H1 (cell line): Measurements from ENCODE around the gene ARHGEF10L. TPM values are rescaled to one million over a fixed set of nuclear protein-coding genes. Genes with fewer than 3 reads are reported as not detected.

Experiments
- CTCF ChIA-PET: fragments of 300-600 bp; sonication (Branson Sonifier 250); formaldehyde crosslinking; loops from one replicate; lab custom pipeline; 2021; ENCODE audit not compliant: partially characterized antibody; lab: Charles Lee
- POLR2A ChIA-PET: fragments of 300-600 bp; sonication (Branson Sonifier 250); formaldehyde crosslinking; loops from one replicate; lab custom pipeline; 2021; ENCODE audit warnings: inconsistent platforms; ENCODE audit not compliant: partially characterized antibody; lab: Charles Lee
- DNase-seq, 2 experiments: peaks; one replicate each; pipeline versions ENCODE4 v3.0.0 to v3.0.0-alpha.2; 2010 to 2022; ENCODE audit warnings: low spot score in 2 of 2, low read depth in 1 of 2, mixed read lengths in 1 of 2
- FAIRE-seq: peaks from 2 replicates; lab custom pipeline; 2011; peaks lifted over from hg19 to GRCh38; lab: Jason Lieb, UNC
- H2AFZ ChIP-seq: 2 replicates; pipeline ENCODE4 v1.8.1; 2012; ENCODE audit warnings: low read length, inconsistent platforms
- H2AK5ac ChIP-seq: 2 replicates; pipeline ENCODE4 v1.6.1; 2013; ENCODE audit warnings: low read depth, low read length
- H2BK120ac ChIP-seq: replicated peaks from 2 replicates; pipeline ENCODE3; 2013; ENCODE audit warnings: low read depth, low read length, inconsistent platforms
- H2BK12ac ChIP-seq: 2 replicates; pipeline ENCODE4 v1.6.1; 2013; ENCODE audit warnings: low read depth, low read length
- H2BK15ac ChIP-seq: 2 replicates; pipeline ENCODE4 v1.6.1; 2013; ENCODE audit warnings: low read length
- H2BK20ac ChIP-seq: 2 replicates; pipeline ENCODE4 v1.6.1; 2013; ENCODE audit warnings: low read length
- H2BK5ac ChIP-seq: 2 replicates; pipeline ENCODE4 v1.6.1; 2013; ENCODE audit warnings: low read depth, low read length
- H3K14ac ChIP-seq: 2 replicates; pipeline ENCODE4 v1.6.1; 2013; ENCODE audit warnings: inconsistent platforms; ENCODE audit not compliant: insufficient read length
- H3K18ac ChIP-seq: 2 replicates; pipeline ENCODE4 v1.6.1; 2013; ENCODE audit warnings: low read length; ENCODE audit errors: extremely low read depth
- H3K23ac ChIP-seq: 2 replicates; pipeline ENCODE4 v1.6.1; 2013; ENCODE audit warnings: inconsistent platforms; ENCODE audit not compliant: insufficient read length
- H3K23me2 ChIP-seq: 2 replicates; pipeline ENCODE4 v1.6.1; 2013; ENCODE audit warnings: low read depth, low read length
- H3K27ac ChIP-seq: 2 replicates; pipeline ENCODE4 v1.6.1; 2011; ENCODE audit warnings: low read depth, low read length, inconsistent platforms
- H3K27me3 ChIP-seq, 4 experiments: replicated peaks in 1 of 4; 1 replicate in 1 of 4; 2 replicates in 3 of 4; pipeline versions ENCODE4 v1.6.1 to v1.8.1; 2011 to 2013; ENCODE audit warnings: low read length in 3 of 4, mild to moderate bottlenecking in 3 of 4, inconsistent platforms in 2 of 4, mixed read lengths in 2 of 4, moderate library complexity in 1 of 4; ENCODE audit not compliant: control insufficient read depth in 3 of 4, insufficient read depth in 3 of 4; ENCODE audit errors: extremely low read depth in 1 of 4
- H3K36me3 ChIP-seq, 4 experiments: 2 replicates each; pipeline versions ENCODE4 v1.6.1 to v1.8.1; 2011 to 2013; ENCODE audit warnings: mild to moderate bottlenecking in 4 of 4, low read length in 3 of 4, moderate library complexity in 2 of 4, control low read depth in 1 of 4, inconsistent platforms in 1 of 4; ENCODE audit not compliant: insufficient read depth in 4 of 4, control insufficient read depth in 2 of 4
- H3K4ac ChIP-seq: replicated peaks from 2 replicates; pipeline ENCODE3; 2013; ENCODE audit warnings: low read length, low read depth, mixed read lengths, inconsistent platforms; ENCODE audit not compliant: insufficient read length
- H3K4me1 ChIP-seq, 4 experiments: replicated peaks in 1 of 4; 1 replicate in 1 of 4; 2 replicates in 3 of 4; pipeline versions ENCODE4 v1.6.1 to v1.8.1; 2011 to 2013; ENCODE audit warnings: low read length in 3 of 4, inconsistent platforms in 2 of 4, mixed read lengths in 1 of 4; ENCODE audit not compliant: insufficient read depth in 4 of 4, control insufficient read depth in 3 of 4
- H3K4me2 ChIP-seq, 2 experiments: 2 replicates each; pipeline versions ENCODE4 v1.6.1 to v1.8.1; 2011 to 2013; ENCODE audit warnings: low read depth in 2 of 2, low read length in 2 of 2, control low read depth in 1 of 2, inconsistent platforms in 1 of 2, mild to moderate bottlenecking in 1 of 2; ENCODE audit not compliant: insufficient read depth in 1 of 2
- H3K4me3 ChIP-seq, 4 experiments: fragments of 200-600, 300-600 bp in 1 of 4; sonication (generic), shearing (Covaris generic), sonication (Bioruptor Twin) in 1 of 4; 2 replicates each; pipeline versions ENCODE4 v1.5.1 to v1.8.1; 2011 to 2016; ENCODE audit warnings: low read length in 4 of 4, low read depth in 3 of 4, control low read depth in 2 of 4, inconsistent platforms in 2 of 4, mild to moderate bottlenecking in 2 of 4, mixed read lengths in 1 of 4, moderate library complexity in 1 of 4; ENCODE audit not compliant: insufficient read depth in 2 of 4; ENCODE audit errors: extremely low read depth in 1 of 4
- H3K56ac ChIP-seq: replicated peaks from 2 replicates; pipeline ENCODE3; 2013; ENCODE audit warnings: low read depth, mild to moderate bottlenecking, mixed read lengths, low read length, inconsistent platforms; ENCODE audit not compliant: insufficient read length
- H3K79me1 ChIP-seq: 2 replicates; pipeline ENCODE4 v1.6.1; 2013; ENCODE audit warnings: low read depth, low read length, control low read depth
- H3K79me2 ChIP-seq, 2 experiments: 2 replicates each; pipeline versions ENCODE4 v1.6.1 to v1.8.1; 2012 to 2013; ENCODE audit warnings: low read length in 2 of 2, mild to moderate bottlenecking in 2 of 2, inconsistent platforms in 1 of 2; ENCODE audit not compliant: insufficient read depth in 2 of 2, control insufficient read depth in 1 of 2
- H3K9ac ChIP-seq, 4 experiments: replicated peaks in 1 of 4; 1 replicate in 1 of 4; 2 replicates in 3 of 4; pipeline versions ENCODE4 v1.6.1 to v1.8.1; 2011 to 2013; ENCODE audit warnings: low read depth in 3 of 4, low read length in 3 of 4, control low read depth in 2 of 4, mild to moderate bottlenecking in 2 of 4, moderate library complexity in 2 of 4, inconsistent platforms in 1 of 4; ENCODE audit errors: extremely low read depth in 1 of 4
- H3K9me3 ChIP-seq, 2 experiments: 2 replicates each; pipeline versions ENCODE4 v1.6.1 to v1.8.1; 2012 to 2013; ENCODE audit warnings: mild to moderate bottlenecking in 2 of 2, moderate library complexity in 2 of 2, control low read depth in 1 of 2, inconsistent platforms in 1 of 2, low read depth in 1 of 2, low read length in 1 of 2, mixed read lengths in 1 of 2; ENCODE audit not compliant: insufficient read depth in 2 of 2
- H4K20me1 ChIP-seq, 2 experiments: replicated peaks in 1 of 2; 2 replicates each; pipeline versions ENCODE3 to v1.8.1; 2011 to 2013; ENCODE audit warnings: inconsistent platforms in 2 of 2, low read length in 2 of 2, mild to moderate bottlenecking in 1 of 2; ENCODE audit not compliant: insufficient read depth in 2 of 2, control insufficient read depth in 1 of 2
- H4K5ac ChIP-seq: 2 replicates; pipeline ENCODE4 v1.6.1; 2013; ENCODE audit warnings: low read length, low read depth, mixed read lengths, inconsistent platforms; ENCODE audit not compliant: insufficient read length
- H4K8ac ChIP-seq: 2 replicates; pipeline ENCODE4 v1.8.0; 2013; ENCODE audit warnings: mild to moderate bottlenecking, moderate library complexity, low read length, inconsistent platforms; ENCODE audit not compliant: insufficient read depth; ENCODE audit errors: extremely low read depth
- H4K91ac ChIP-seq: replicated peaks from 2 replicates; pipeline ENCODE3; 2013; ENCODE audit warnings: low read length, mixed read lengths, inconsistent platforms; ENCODE audit not compliant: insufficient read length
- ASH2L ChIP-seq: fragments of 200-600, 300-600 bp; sonication (generic); IDR thresholded peaks from one replicate; pipeline ENCODE4 v1.7.1; 2017; ENCODE audit warnings: low read length
- BACH1 ChIP-seq: IDR thresholded peaks from 2 replicates; pipeline ENCODE4 v1.6.1; 2012; ENCODE audit warnings: low read length, improper control_type of control experiment
- BRCA1 ChIP-seq: IDR thresholded peaks from 2 replicates; pipeline ENCODE4 v1.6.1; 2012; ENCODE audit warnings: low read depth, low read length, improper control_type of control experiment
- CBX8 ChIP-seq: fragments of 300-800, 300-1000 bp; sonication (generic); IDR thresholded peaks from 2 replicates; pipeline ENCODE4 v1.7.1; 2016; ENCODE audit warnings: low read depth, low read length, borderline replicate concordance
- CHD1 ChIP-seq: IDR thresholded peaks from 2 replicates; pipeline ENCODE4 v1.6.1; 2012; ENCODE audit warnings: low read depth, low read length, improper control_type of control experiment
- CHD2 ChIP-seq: IDR thresholded peaks from 2 replicates; pipeline ENCODE4 v1.6.1; 2012; ENCODE audit warnings: low read length, improper control_type of control experiment
- HDAC6 ChIP-seq: IDR thresholded peaks from one replicate; pipeline ENCODE4 v1.7.1; 2012; ENCODE audit warnings: low read depth, mild to moderate bottlenecking, inconsistent platforms, low read length, moderate library complexity
- JUN ChIP-seq: IDR thresholded peaks from 2 replicates; pipeline ENCODE4 v1.6.1; 2011; ENCODE audit warnings: low read depth, mild to moderate bottlenecking, improper control_type of control experiment, low read length
- KDM4A ChIP-seq: IDR thresholded peaks from one replicate; pipeline ENCODE4 v1.7.1; 2012; ENCODE audit warnings: low read depth, mild to moderate bottlenecking, moderate library complexity, low read length, inconsistent platforms; ENCODE audit not compliant: severe bottlenecking
- PHF8 ChIP-seq: fragments of 200-600 bp; sonication (generic); conservative IDR thresholded peaks from 2 replicates; pipeline ENCODE4 v1.7.1; 2012; ENCODE audit warnings: low read depth, mild to moderate bottlenecking, inconsistent platforms, low read length, moderate library complexity
- RBBP5 ChIP-seq: IDR thresholded peaks from 2 replicates; pipeline ENCODE4 v1.7.1; 2012; ENCODE audit warnings: low read depth, mild to moderate bottlenecking, inconsistent platforms, low read length, moderate library complexity, borderline replicate concordance
- RNF2 ChIP-seq: fragments of 200-900, 300-1000 bp; sonication (generic); IDR thresholded peaks from 2 replicates; pipeline ENCODE4 v1.7.1; 2016; ENCODE audit warnings: borderline replicate concordance, low read depth, mild to moderate bottlenecking, antibody characterized with exemption, low read length; ENCODE audit not compliant: poor library complexity, severe bottlenecking; ENCODE audit errors: missing control alignments
- RXRA ChIP-seq: IDR thresholded peaks from 2 replicates; pipeline ENCODE4 v1.6.1; 2011; ENCODE audit warnings: low read depth, mild to moderate bottlenecking, low read length, moderate library complexity; ENCODE audit not compliant: insufficient read depth
- SIX5 ChIP-seq: IDR thresholded peaks from 2 replicates; pipeline ENCODE4 v1.6.1; 2011; ENCODE audit warnings: mild to moderate bottlenecking, low read depth, low read length
- TBP ChIP-seq: IDR thresholded peaks from 2 replicates; pipeline ENCODE4 v1.6.1; 2011; ENCODE audit warnings: low read depth, low read length, improper control_type of control experiment
- TEAD4 ChIP-seq: IDR thresholded peaks from 2 replicates; pipeline ENCODE4 v1.6.1; 2012; ENCODE audit warnings: low read depth, low read length, inconsistent platforms, mixed read lengths
- WGBS, 2 experiments: shearing (Covaris generic) in 1 of 2; methylation state at CpG; one replicate each; pipeline versions ENCODE4 v1.1.6 to v1.1.7; 2013 to 2015; ENCODE audit warnings: low lambda C conversion rate in 2 of 2, mixed read lengths in 2 of 2, inconsistent platforms in 1 of 2, low coverage in 1 of 2, missing lambda C conversion rate in 1 of 2; ENCODE audit not compliant: insufficient replicate concordance in 2 of 2, insufficient coverage in 1 of 2, insufficient read length in 1 of 2; ENCODE audit errors: extremely low coverage in 1 of 2, missing lambda C conversion rate in 1 of 2; 5-methylcytosine and 5-hydroxymethylcytosine counted together
- polyA plus RNA-seq, 7 experiments: library from polyadenylated mRNA; depleted of rRNA in 3 of 7; stranded (reverse) in 5 of 7; unstranded in 2 of 7; fragments of >200 nt in 5 of 7; fragments of 200-250 nt in 2 of 7; gene quantifications; 1 replicate in 5 of 7; 2 replicates in 1 of 7; 4 replicates in 1 of 7; pipeline versions ENCODE4 v1.2.1 to v1.2.3, GENCODE V29; 2011 to 2013; ENCODE audit warnings: missing spikeins in 2 of 7, mixed read lengths in 2 of 7
- total RNA-seq: library from RNA; stranded (reverse); fragmentation: NEBNext Ultra II Directional; extraction: Animal tissue kit (Norgen Biotek cat#: 25700); gene quantifications from 2 replicates; pipeline ENCODE4 v1.2.1, GENCODE V29; 2021

Gene ARHGEF10L
- total and polyA plus RNA-seq, 2 of the 8 experiments (the other 6 are each of a cell fraction or from before 2014, with no cell fraction given), result 33.6 to 39.6 TPM

DNA sequence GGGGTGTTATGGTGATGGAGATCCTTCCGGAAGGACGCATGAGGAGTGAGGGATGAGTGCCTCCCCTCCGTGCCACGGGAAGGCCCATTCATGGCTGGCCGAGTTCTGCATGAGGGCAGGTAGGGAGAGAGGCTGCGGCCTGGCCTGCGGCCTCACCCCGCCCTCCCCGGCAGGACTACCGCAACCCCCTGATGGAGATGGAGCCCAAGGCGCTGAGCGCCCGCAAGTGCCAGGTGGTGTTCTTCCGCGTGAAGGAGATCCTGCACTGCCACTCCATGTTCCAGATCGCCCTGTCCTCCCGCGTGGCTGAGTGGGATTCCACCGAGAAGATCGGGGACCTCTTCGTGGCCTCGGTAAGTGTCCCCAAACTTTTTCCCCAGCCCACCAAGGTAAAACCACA is 83.3 kb downstream of the ARHGEF10L start:
- FAIRE-seq, result no peak
- Histone ChIP-seq H3K4me1 (no peaks in the 10 kb centered on the region), H3K27ac (no peak overlapping the region), H3K27me3 (no peaks in the 10 kb centered on the region), H3K18ac (no peak overlapping the region), H3K9me3 (no peaks in the 10 kb centered on the region), H4K8ac (no peak overlapping the region), H3K4me3 (no peak overlapping the region), H3K9ac (no peak overlapping the region), H3K56ac (no peak overlapping the region), H2BK20ac (no peak overlapping the region), H4K91ac (no peak overlapping the region), H2AK5ac (no peak overlapping the region), H4K5ac (no peak overlapping the region), H3K36me3 (peaks cover 0 to 11% (median 5%) of the 10 kb centered on the region in 4 experiments; a peak in 4 of 8 replicates), H4K20me1 (peaks cover 2 to 6% of the 10 kb centered on the region in 2 experiments), H3K79me2 (no peaks in the 10 kb centered on the region), H3K79me1 (no peaks in the 10 kb centered on the region), H2BK12ac (no peak overlapping the region), H2BK15ac (no peak overlapping the region), H3K23ac (no peak overlapping the region), H3K4me2 (no peak overlapping the region), H2BK120ac (no peak overlapping the region), H2BK5ac (no peak overlapping the region), H2AFZ (no peak overlapping the region), H3K23me2 (no peaks in the 10 kb centered on the region), H3K4ac (no peak overlapping the region), H3K14ac (no peak overlapping the region)
- DNase-seq, result no peak
- ChIA-PET CTCF (interaction anchor here (0.6 to 7.2 kb wide), 3 partner anchors 9 to 99 kb away, joined by 3 to 76 read pairs (median 5); no protein-coding TSS in a partner anchor), POLR2A (no interaction called here)
- 96% methylated on average over 16 of the region's 22 CpGs; no CpG with 5 or more reads in 1 of the 2 experiments for WGBS, 2 experiments
- no peak for TF ChIP-seq HDAC6
- no peak for TF ChIP-seq RBBP5
- TF ChIP-seq CBX8, result no peak
- TF ChIP-seq BACH1, result no peak
- TF ChIP-seq SIX5, result no peak
- no peak for TF ChIP-seq TBP
- no peak for TF ChIP-seq JUN
- TF ChIP-seq ASH2L, result no peak
- no peak for TF ChIP-seq RXRA
- no peak for TF ChIP-seq TEAD4
- no peak for TF ChIP-seq RNF2
- no peak for TF ChIP-seq KDM4A
- no peak for TF ChIP-seq BRCA1
- TF ChIP-seq CHD2, result no peak
- no peak for TF ChIP-seq CHD1
- TF ChIP-seq PHF8, result no peak
